ENCODE data around the gene SH3BP4.

DNA sequence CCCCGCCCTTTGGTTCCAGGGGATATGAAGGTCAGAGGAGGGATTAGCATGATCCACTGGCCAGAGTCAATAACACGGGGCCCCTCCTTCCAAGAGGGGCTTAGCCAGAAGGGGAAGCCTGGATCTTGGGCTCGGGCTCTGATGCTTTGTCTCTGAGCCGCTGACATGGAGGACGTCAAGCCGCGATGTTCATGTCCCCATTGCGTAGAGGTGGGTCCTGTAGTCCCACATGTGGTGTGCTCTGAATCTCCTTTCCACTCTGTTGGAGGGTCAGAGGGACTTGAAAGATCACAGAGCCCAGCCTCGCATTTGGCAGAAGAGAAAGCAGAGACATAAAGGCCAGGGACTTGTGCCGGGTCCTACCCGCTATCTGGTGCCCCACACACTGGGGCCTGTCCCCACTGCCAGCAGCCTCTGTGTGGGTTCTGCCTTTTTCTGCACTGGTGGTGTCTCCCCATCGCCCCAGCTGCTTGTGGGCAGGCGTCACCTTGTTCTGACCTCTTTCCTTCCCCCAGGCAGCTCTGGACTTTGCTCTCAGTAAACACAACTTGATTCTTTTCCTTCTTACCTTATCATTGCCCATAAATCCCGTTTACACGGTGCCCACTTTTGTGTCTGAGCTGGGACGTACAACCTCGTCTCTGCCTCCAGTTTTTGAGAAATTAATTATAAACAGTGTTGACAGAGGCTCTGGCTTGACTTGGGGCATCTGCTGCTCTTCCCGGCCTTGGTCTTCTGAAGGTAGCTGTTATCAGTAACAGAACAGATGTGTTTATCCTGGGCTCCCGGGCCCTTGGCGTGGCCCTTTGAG, 48.8 kb downstream of the SH3BP4 start:
- TF ChIP-seq, protein P1, sequence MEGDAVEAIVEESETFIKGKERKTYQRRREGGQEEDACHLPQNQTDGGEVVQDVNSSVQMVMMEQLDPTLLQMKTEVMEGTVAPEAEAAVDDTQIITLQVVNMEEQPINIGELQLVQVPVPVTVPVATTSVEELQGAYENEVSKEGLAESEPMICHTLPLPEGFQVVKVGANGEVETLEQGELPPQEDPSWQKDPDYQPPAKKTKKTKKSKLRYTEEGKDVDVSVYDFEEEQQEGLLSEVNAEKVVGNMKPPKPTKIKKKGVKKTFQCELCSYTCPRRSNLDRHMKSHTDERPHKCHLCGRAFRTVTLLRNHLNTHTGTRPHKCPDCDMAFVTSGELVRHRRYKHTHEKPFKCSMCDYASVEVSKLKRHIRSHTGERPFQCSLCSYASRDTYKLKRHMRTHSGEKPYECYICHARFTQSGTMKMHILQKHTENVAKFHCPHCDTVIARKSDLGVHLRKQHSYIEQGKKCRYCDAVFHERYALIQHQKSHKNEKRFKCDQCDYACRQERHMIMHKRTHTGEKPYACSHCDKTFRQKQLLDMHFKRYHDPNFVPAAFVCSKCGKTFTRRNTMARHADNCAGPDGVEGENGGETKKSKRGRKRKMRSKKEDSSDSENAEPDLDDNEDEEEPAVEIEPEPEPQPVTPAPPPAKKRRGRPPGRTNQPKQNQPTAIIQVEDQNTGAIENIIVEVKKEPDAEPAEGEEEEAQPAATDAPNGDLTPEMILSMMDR (conservative IDR thresholded peaks at IDR 0.05 in 1 of 2, IDR thresholded peaks at IDR 0.05 in 1 of 2; ENCODE audit: extremely low read depth in 1 of 2, insufficient read depth in 1 of 2, low read depth in 1 of 2, low read length in 2 of 2): no peak
- no peak for TF ChIP-seq EZH2 (IDR thresholded peaks at IDR 0.05; ENCODE audit: borderline replicate concordance, low read length)

All from mammary epithelial cell (primary cell).